Activated T-cell treated with anti-CD3 and anti-CD28 coated beads for 4 hours (primary cell): ENCODE results near the gene PAXIP1.
"Not testable (repeated sequence)": the region's sequence is repeated elsewhere in the genome, so short reads cannot be mapped to it uniquely, and the experiment has no call there.

ENCODE experiments used
- DNase-seq: peaks from one replicate; pipeline ENCODE4 v3.0.0-alpha.2; 2020

PAXIP1 gene

DNA sequence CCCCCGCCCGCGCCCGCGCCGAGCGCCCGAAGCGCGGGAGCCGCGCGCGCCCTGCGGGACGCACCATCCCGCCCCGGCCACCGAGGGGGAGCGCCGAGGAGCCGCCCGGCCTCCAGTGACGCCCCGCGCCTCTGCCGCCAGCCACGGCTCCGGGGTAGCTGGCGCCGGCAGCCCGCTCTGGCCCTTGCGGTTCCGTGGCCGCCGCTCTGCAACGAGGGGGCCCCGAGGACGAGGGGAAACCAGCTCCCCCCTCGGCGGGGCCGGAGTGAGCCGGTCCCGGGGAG lies at the start of gene PAXIP1:
Gene PAXIP1 (minus strand): TSS at position 33 of the 284 bp plus-strand sequence. CDS start 195 bp downstream, outside the sequence.
- DNase-seq: peak; percentile 53

DNA sequence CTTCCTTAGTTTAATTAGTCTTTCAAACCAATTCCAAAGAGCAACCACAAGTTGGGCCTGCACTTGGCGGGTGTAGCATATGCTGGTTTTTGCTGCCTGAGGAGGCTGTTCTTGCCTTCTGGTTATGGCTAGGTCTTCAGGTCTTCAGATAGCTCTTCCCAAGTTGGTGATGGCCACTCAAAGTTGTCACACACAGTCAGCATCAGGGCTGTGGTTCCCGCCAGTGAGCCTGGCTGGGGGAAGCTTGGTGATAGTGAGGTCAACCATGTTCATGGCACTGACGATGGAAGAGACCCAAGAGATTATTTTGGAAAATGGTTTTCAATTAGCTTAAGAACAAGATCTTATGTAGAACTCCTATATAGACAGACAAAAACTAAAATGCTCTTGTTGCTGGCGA lies 48.4 kb upstream of the PAXIP1 start:
- DNase-seq: no peak

DNA sequence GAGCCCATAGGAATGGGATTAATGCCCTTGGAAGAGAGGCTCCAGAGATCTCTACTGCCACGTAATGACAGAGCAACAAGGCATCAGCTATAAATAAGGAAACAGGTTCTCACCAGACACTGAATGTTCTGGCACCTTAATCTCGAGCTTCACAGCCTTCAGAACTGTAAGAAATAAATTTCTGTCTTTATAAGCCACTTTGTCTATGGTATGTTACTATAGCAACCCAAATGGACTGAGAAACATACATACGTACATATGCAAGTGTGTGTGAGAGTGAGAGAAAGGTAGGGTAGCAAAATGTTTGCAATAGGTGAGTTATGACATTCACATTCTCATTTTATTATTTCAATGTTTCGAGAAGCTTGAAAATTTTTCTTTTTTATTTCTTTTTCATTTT lies 45.1 kb upstream of the PAXIP1 start:
- no peak for DNase-seq

DNA sequence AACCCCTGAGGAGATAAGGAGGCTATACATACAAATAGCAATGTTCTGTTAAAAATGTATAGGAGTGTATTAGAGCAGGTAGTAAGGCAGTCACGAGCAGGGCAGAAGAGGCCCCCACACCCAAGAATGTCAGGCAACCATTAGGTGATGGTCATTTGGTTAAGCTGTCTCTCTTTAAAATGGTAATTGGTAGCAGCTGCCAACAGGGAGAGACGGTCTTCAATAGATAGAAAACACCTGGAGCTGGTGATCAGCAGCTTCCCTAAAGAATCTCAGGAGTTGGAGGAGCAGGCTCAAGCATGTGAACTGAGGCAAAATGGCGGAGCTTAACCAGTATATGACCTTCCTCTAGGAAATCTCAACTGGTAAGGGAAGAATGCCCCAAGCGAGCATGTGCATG lies 40.8 kb upstream of the PAXIP1 start:
- no peak for DNase-seq

DNA sequence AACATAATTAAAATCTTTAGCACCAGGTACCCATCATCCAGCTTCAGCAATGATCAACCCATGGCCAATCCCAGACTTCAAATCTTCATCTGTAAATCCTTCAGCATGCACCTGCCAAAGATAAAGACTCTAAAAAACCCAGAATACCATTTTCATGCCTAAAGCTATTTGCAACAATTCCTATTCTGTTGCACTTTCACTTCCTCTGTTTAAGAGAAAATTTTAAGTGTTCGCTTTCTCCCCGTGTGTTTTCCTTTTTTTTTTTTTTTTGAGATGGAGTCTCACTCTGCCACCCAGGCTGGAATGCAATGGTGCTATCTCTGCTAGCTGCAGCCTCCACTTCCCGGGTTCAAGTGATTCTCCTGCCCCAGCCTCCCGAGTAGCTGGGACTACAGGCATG lies 35.4 kb upstream of the PAXIP1 start:
- DNase-seq: no peak

DNA sequence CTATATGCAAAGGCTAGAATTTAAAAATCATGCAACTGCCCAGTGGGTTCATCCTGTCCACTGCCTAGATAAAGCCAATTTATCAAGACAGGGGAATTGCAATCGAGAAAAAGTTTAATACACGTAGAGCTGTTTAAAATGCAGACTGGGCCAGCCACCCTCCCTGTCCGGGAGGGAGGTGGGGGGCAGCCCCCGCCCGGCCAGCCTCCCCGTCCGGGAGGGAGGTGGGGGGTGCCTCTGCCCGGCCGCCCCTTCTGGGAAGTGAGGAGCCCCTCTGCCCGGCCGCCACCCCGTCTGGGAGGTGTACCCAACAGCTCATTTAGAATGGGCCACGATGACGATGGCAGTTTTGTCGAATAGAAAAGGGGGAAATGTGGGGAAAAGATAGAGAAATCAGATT lies 31.6 kb upstream of the PAXIP1 start:
- DNase-seq: not testable (repeated sequence)

- DNase-seq: no peak
These were observed 30.1 kb upstream of the PAXIP1 start for GRCh38 chr7:155032978-155033377.

- no peak for DNase-seq
These were observed 25.0 kb upstream of the PAXIP1 start for GRCh38 chr7:155027879-155028278.

DNA sequence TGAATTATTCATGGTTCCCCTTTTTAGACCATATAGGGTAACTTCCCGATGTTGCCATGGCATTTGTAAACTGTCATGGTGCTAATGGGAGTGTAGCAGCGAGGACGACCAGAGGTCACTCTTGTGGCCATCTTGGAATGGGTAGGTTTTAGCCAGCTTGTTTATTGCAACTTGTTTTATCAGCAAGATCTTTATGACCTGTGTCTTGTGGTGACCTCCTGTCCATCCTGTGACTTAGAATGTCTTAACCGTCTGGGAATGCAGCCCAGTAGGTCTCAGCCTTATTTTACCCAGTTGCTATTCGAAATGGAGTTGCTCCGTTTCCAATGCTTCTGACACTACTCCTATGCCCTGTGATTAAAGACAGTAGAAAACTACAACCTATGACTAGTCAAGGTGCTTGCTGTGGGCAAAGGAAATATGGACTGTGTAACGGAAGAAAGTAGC lies 18.8 kb upstream of the PAXIP1 start:
- DNase-seq: no peak

DNA sequence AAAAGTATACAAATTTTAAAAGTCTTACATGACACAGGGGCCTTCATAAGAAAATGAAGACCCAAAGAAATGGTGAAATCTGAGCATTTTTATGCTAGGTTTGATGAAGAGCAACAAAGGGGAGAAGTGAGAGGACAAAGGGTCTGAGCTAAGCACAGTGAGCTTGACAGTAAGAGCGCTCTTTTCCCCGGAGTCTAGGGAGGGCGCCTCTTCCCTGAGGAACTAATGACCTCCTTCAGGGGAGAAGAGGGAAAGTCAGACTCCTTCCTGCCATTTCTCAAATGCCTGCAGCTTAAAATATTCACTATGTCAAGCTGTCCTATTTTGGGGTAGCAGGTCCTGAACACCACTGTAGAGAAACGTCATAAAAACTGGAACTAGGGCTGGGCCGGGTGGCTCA lies 18.1 kb upstream of the PAXIP1 start:
- DNase-seq: no peak

GRCh38 chr7:155017834-155018233 lies 14.9 kb upstream of the PAXIP1 start:
- DNase-seq: no peak

DNA sequence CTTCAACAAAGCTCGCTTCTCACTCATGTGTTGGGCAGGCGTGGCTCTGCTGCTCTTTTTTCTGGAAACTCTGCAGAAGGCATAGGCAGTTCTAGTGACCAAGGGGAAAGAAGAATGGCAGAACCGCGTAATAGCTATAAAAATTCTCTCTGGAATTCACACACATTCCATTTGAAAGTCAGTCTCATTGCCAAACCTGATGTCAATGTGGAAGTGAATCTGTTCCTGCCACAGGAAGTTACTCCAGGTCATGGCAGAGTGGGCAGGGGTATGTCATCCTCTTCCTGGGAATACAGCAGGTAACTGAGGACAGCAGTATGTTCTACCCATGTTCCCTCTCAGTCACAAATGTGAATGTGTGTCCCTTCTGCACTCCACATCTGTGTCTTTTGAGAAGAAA lies 8.2 kb upstream of the PAXIP1 start:
- no peak for DNase-seq

- DNase-seq: peak; percentile 8
These were observed 6.7 kb upstream of the PAXIP1 start for GRCh38 chr7:155009570-155010157.

DNA sequence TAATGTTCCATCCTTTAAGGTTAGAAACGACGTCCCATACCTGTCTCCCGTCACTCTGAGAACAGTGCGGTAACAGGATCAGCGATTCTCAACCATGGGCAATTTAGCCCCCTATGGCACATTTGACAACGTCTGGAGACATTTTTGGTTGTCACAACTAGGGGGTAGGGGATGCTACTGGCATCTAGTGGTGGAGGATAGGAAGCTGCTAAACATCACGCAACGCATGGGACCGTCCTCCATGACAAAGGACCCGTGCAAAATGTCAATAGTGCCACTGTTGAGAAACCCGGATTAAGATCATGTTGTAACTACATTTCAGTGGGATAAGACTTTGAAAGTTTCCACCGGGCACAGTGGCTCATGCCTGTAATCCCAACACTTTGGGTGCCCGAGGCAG lies 5.0 kb upstream of the PAXIP1 start:
- DNase-seq: peak; percentile 10

- DNase-seq: peak; percentile 79
These were observed 671 bp upstream of the PAXIP1 start for GRCh38 chr7:155003376-155004214.

DNA sequence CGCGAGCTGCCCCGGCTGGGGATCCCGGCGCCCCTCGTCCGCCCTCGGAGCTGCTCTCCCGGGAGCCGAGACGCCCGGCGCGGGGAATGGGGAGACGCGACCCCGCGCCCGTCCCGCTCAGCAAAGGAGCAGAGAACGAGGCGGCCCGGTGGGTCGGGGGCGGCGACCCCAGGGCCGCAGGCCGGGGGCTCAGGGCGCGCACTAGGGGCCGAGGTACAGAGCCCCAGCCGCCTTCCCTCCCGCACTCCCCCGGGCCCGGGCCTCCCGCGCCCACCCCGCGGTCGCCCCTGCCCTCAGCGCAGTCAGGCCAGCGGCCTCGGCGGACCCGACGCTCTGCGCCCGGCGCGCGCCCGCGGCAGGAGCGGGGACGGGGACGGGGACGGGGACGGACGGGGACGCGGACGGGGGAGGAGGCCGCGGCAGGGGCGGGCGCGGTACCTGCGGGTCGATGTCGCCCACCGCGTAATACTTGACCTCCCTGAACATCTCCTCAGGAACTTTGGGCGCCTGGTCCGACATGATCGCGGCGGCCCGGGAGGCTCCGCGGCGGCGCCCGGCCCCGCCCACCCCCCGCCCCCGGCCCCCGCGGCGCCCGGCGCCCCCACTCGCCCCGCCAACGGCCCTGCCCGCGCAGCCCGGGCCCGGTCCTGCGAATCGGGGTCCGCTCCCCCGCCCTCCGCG lies 373 bp downstream of the PAXIP1 start:
- DNase-seq: no peak

DNA sequence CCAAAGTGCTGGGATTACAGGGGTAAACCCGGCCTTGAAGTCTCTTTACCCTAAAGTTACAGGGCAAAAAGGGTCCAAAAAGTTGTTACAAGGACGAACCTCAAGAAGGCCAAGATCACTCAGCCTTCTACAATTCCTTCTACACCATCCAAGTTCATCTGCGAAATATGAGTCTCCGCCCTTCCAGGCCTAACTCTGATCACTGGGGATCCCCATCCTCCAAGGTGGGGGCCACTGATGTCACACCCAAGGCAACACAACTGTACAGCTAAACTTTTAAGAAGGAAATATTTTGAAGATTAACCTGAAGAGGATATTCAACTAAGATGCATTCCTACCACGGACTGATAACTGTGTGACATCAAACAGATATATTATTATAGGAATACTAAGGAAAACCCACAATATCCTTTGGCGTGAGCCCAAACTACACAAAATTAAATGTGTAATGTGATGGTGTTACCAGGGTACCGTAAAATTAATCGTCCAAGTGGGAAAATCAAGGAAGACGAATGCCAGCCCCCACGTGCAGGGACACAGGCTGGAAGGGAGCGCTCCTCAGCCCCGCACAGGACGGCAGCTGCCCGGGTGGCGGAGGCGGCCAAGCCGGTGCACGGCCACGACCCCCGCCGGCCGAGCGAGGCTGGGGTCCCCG lies 1.0 kb downstream of the PAXIP1 start:
- no peak for DNase-seq

DNA sequence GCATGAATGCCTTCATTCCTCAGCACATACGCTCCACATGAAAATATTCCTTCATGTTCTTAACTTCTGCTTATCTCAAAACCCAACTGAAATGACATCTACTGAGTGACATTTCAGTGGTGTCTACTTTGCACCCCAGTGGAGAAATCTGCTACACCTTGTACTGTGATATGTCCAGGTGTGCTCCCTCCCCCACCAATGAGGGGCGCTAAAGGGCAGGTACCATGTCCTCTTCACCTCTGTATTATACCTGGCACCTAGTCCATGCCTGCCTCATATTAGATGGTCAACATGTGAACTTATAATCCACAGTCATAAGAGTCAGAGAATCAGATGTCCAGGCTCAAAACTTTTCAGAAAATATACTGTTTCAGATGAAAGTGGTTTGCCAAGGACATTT lies 2.1 kb downstream of the PAXIP1 start:
- DNase-seq: no peak

- DNase-seq: no peak
These were observed 4.4 kb downstream of the PAXIP1 start for GRCh38 chr7:154998481-154998880.

GRCh38 chr7:154997840-154998370 lies 5.0 kb downstream of the PAXIP1 start:
- DNase-seq: no peak

GRCh38 chr7:154996756-154997155 lies 6.2 kb downstream of the PAXIP1 start:
- no peak for DNase-seq

DNA sequence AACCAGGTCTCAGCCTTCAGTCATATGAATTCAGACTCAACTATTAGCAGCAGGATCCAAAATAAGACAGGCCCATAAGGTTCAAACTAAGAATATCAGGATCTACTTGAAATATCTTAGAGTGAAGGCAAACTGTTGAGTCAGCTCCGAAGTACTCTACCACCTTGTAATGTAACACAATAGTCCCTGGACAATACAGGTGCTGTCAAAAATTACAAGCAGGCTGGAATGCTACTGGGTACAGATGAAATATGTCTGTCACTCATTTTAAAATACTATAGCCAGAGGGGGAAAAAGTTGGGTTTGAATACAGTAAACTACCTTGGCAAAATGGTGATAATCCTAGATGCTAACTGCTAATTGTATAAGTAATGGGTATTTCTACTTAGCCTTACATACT lies 6.8 kb downstream of the PAXIP1 start:
- no peak for DNase-seq

- no peak for DNase-seq
These were observed 7.9 kb downstream of the PAXIP1 start for GRCh38 chr7:154994996-154995395.
